Measurements from ENCODE around the gene ALG2. TPM values are rescaled to one million over a fixed set of nuclear protein-coding genes. Genes with fewer than 3 reads are reported as not detected.

Gene ALG2
- total and polyA plus RNA-seq, 2 donors from 2014 or later, result 38.7 to 40.5 TPM

GRCh38 chr9:99230206-99230605 lies 8.5 kb upstream of the ALG2 start:
- TF ChIP-seq CTCF (IDR thresholded peaks at IDR 0.05; ENCODE audit: borderline replicate concordance, extremely low read depth, insufficient read depth), result no peak
- Histone ChIP-seq H3K4me1 (ENCODE audit: control insufficient read depth in 2 of 3, insufficient read depth in 2 of 3, low read depth in 1 of 3, low read length in 3 of 3) (peaks cover 0 to under 1% (median 0%) of the 10 kb centered on the region in 3 donors), H3K9ac (ENCODE audit: low read length in 3 of 3) (no peak overlapping the region), H3K9me3 (ENCODE audit: control insufficient read depth in 2 of 3, insufficient read depth in 1 of 3, low read length in 3 of 3) (no peaks in the 10 kb centered on the region), H3K4me3 (ENCODE audit: low read length in 3 of 3) (no peak overlapping the region), H3K27ac (ENCODE audit: low read depth in 2 of 2, low read length in 2 of 2) (no peak overlapping the region), H3K36me3 (ENCODE audit: control insufficient read depth in 2 of 3, insufficient read depth in 3 of 3, low read length in 3 of 3) (peaks cover 5 to 37% (median 28%) of the 10 kb centered on the region in 3 donors), H3K27me3 (ENCODE audit: control insufficient read depth, insufficient read depth, low read length) (no peaks in the 10 kb centered on the region)
- DNase-seq (no peak), FAIRE-seq (no peak)
- intact Hi-C loops (cut with DNase I), result no loop called here

- intact Hi-C loops (cut with DNase I), result no loop called here
- no peak for FAIRE-seq
- H3K9ac ChIP-seq (ENCODE audit: low read length in 3 of 3), result no peak overlapping the region
Observed at GRCh38 chr9:99226054-99226453, 4.3 kb upstream of the ALG2 start.

GRCh38 chr9:99224445-99224844 lies 2.7 kb upstream of the ALG2 start:
- FAIRE-seq (no peak), DNase-seq (no peak)
- Histone ChIP-seq H3K27me3 (ENCODE audit: control insufficient read depth, insufficient read depth, low read length) (no peaks in the 10 kb centered on the region), H3K4me3 (ENCODE audit: low read length in 3 of 3) (no peak overlapping the region), H3K36me3 (ENCODE audit: control insufficient read depth in 2 of 3, insufficient read depth in 3 of 3, low read length in 3 of 3) (peaks cover 6 to 19% (median 19%) of the 10 kb centered on the region in 3 donors), H3K9me3 (ENCODE audit: control insufficient read depth in 2 of 3, insufficient read depth in 1 of 3, low read length in 3 of 3) (no peaks in the 10 kb centered on the region), H3K9ac (ENCODE audit: low read length in 3 of 3) (no peak overlapping the region), H3K4me1 (ENCODE audit: control insufficient read depth in 2 of 3, insufficient read depth in 2 of 3, low read depth in 1 of 3, low read length in 3 of 3) (peaks cover 4 to 18% (median 7%) of the 10 kb centered on the region in 3 donors), H3K27ac (ENCODE audit: low read depth in 2 of 2, low read length in 2 of 2) (no peak overlapping the region)
- intact Hi-C loops (cut with DNase I), result no loop called here
- TF ChIP-seq CTCF (IDR thresholded peaks at IDR 0.05; ENCODE audit: borderline replicate concordance, extremely low read depth, insufficient read depth), result no peak

More at GRCh38 chr9:99226054-99226453, 4.3 kb upstream of the ALG2 start:
- peaks cover 8 to 29% (median 24%) of the 10 kb centered on the region in 3 donors for H3K36me3 ChIP-seq (ENCODE audit: control insufficient read depth in 2 of 3, insufficient read depth in 3 of 3, low read length in 3 of 3)
- DNase-seq, result no peak
- H3K9me3 ChIP-seq (ENCODE audit: control insufficient read depth in 2 of 3, insufficient read depth in 1 of 3, low read length in 3 of 3), result no peaks in the 10 kb centered on the region
- H3K27ac ChIP-seq (ENCODE audit: low read depth in 2 of 2, low read length in 2 of 2), result no peak overlapping the region
- no peak for TF ChIP-seq CTCF (IDR thresholded peaks at IDR 0.05; ENCODE audit: borderline replicate concordance, extremely low read depth, insufficient read depth)
- no peak overlapping the region for H3K4me3 ChIP-seq (ENCODE audit: low read length in 3 of 3)
- H3K27me3 ChIP-seq (ENCODE audit: control insufficient read depth, insufficient read depth, low read length), result no peaks in the 10 kb centered on the region
- H3K4me1 ChIP-seq (ENCODE audit: control insufficient read depth in 2 of 3, insufficient read depth in 2 of 3, low read depth in 1 of 3, low read length in 3 of 3), result peaks cover 4 to 12% (median 7%) of the 10 kb centered on the region in 3 donors

Measured in kidney (tissue), 14 donors.